ENCODE results near the gene KSR1. TPM values are rescaled to one million over a fixed set of nuclear protein-coding genes. Genes with fewer than 3 reads are reported as not detected.

Gene KSR1
- polyA plus RNA-seq, 1 donor from 2014 or later, result 9.2 TPM

DNA sequence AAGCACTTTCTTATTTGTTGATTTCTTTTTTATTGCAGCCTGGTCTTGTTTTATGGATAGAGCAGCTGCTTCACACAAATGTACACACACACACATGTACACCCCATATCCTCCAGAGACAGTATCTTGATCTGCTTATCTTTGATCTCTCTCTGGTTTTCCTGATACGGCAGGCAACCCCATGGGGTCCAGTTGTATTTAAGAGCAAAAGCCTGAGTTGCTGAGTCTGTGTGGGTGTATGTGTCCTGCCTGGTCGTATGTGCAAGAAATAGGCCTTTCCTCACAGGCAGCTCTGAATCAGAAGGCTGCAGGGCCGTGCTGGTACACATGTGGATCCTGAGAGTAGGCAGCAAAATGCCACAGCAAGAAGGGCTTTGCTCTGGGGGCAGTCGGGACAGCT is 160.2 kb downstream of the KSR1 start:
- TF ChIP-seq EZH2 (IDR thresholded peaks at IDR 0.05; ENCODE audit: borderline replicate concordance, insufficient read depth, low read length, poor library complexity, severe bottlenecking) (no peak), MXI1 (conservative IDR thresholded peaks at IDR 0.05; ENCODE audit: poor library complexity, severe bottlenecking) (no peak)
- Histone ChIP-seq H3K36me3 (ENCODE audit: insufficient read depth, low read length) (no peaks in the 10 kb centered on the region), H3K4me2 (ENCODE audit: low read length) (no peak overlapping the region), H2AFZ (ENCODE audit: low read depth, low read length) (no peak overlapping the region), H3K79me2 (replicated peaks; ENCODE audit: insufficient read depth, low read length) (no peaks in the 10 kb centered on the region), H3K27ac (ENCODE audit: low read length) (no peak overlapping the region), H3F3A (ENCODE audit: insufficient read depth, low read length, poor library complexity, severe bottlenecking) (no peaks in the 10 kb centered on the region), H3K9me2 (ENCODE audit: insufficient read depth, low read length) (no peaks in the 10 kb centered on the region), H3K9ac (ENCODE audit: low read length) (no peak overlapping the region), H3K4me3 (ENCODE audit: low read length) (no peak overlapping the region), H3K9me3 (ENCODE audit: low read length) (no peaks in the 10 kb centered on the region), H4K20me1 (ENCODE audit: insufficient read depth) (no peaks in the 10 kb centered on the region), H3K27me3 (ENCODE audit: insufficient read depth, low read depth, low read length) (no peaks in the 10 kb centered on the region)

DNA sequence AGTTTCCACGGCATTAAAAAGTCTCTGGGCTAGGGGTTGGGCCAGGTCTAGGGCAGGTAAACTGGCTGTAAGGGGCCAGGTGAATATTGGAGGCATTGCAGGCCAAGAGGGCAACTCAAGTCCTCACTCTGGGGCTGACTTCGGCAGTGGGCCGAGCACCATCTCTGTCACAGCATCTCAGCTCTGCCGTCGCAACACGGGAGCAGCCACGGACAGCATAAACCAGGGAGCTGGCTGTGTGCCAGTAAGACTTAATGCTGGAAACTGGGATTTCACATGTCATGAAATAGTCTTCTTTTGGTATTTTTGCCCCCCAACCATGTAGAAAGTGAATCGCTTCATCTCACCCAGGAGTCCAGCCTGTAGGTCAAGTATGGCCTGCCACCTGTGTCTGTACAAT is 162.2 kb downstream of the KSR1 start:
- Histone ChIP-seq H3K4me2 (ENCODE audit: low read length) (no peak overlapping the region), H3K79me2 (replicated peaks; ENCODE audit: insufficient read depth, low read length) (no peaks in the 10 kb centered on the region), H3K36me3 (ENCODE audit: insufficient read depth, low read length) (no peaks in the 10 kb centered on the region), H3K9ac (ENCODE audit: low read length) (no peak overlapping the region), H3K9me2 (ENCODE audit: insufficient read depth, low read length) (no peaks in the 10 kb centered on the region), H3K27me3 (ENCODE audit: insufficient read depth, low read depth, low read length) (no peaks in the 10 kb centered on the region), H3K9me3 (ENCODE audit: low read length) (no peaks in the 10 kb centered on the region), H3K4me3 (ENCODE audit: low read length) (no peak overlapping the region), H2AFZ (ENCODE audit: low read depth, low read length) (no peak overlapping the region), H3K27ac (ENCODE audit: low read length) (no peak overlapping the region), H4K20me1 (ENCODE audit: insufficient read depth) (no peaks in the 10 kb centered on the region), H3F3A (ENCODE audit: insufficient read depth, low read length, poor library complexity, severe bottlenecking) (no peaks in the 10 kb centered on the region)
- TF ChIP-seq MXI1 (conservative IDR thresholded peaks at IDR 0.05; ENCODE audit: poor library complexity, severe bottlenecking), result no peak
- no peak for TF ChIP-seq EP300 (conservative IDR thresholded peaks at IDR 0.05; ENCODE audit: poor library complexity, severe bottlenecking)
- TF ChIP-seq, protein P1, sequence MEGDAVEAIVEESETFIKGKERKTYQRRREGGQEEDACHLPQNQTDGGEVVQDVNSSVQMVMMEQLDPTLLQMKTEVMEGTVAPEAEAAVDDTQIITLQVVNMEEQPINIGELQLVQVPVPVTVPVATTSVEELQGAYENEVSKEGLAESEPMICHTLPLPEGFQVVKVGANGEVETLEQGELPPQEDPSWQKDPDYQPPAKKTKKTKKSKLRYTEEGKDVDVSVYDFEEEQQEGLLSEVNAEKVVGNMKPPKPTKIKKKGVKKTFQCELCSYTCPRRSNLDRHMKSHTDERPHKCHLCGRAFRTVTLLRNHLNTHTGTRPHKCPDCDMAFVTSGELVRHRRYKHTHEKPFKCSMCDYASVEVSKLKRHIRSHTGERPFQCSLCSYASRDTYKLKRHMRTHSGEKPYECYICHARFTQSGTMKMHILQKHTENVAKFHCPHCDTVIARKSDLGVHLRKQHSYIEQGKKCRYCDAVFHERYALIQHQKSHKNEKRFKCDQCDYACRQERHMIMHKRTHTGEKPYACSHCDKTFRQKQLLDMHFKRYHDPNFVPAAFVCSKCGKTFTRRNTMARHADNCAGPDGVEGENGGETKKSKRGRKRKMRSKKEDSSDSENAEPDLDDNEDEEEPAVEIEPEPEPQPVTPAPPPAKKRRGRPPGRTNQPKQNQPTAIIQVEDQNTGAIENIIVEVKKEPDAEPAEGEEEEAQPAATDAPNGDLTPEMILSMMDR (IDR thresholded peaks at IDR 0.05; ENCODE audit: poor library complexity, severe bottlenecking), result no peak
- TF ChIP-seq TAF1 (IDR thresholded peaks at IDR 0.05; ENCODE audit: low read depth), result no peak
- TF ChIP-seq, protein P2, sequence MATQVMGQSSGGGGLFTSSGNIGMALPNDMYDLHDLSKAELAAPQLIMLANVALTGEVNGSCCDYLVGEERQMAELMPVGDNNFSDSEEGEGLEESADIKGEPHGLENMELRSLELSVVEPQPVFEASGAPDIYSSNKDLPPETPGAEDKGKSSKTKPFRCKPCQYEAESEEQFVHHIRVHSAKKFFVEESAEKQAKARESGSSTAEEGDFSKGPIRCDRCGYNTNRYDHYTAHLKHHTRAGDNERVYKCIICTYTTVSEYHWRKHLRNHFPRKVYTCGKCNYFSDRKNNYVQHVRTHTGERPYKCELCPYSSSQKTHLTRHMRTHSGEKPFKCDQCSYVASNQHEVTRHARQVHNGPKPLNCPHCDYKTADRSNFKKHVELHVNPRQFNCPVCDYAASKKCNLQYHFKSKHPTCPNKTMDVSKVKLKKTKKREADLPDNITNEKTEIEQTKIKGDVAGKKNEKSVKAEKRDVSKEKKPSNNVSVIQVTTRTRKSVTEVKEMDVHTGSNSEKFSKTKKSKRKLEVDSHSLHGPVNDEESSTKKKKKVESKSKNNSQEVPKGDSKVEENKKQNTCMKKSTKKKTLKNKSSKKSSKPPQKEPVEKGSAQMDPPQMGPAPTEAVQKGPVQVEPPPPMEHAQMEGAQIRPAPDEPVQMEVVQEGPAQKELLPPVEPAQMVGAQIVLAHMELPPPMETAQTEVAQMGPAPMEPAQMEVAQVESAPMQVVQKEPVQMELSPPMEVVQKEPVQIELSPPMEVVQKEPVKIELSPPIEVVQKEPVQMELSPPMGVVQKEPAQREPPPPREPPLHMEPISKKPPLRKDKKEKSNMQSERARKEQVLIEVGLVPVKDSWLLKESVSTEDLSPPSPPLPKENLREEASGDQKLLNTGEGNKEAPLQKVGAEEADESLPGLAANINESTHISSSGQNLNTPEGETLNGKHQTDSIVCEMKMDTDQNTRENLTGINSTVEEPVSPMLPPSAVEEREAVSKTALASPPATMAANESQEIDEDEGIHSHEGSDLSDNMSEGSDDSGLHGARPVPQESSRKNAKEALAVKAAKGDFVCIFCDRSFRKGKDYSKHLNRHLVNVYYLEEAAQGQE (IDR thresholded peaks at IDR 0.05; ENCODE audit: borderline replicate concordance), result no peak
- no peak for TF ChIP-seq POLR2AphosphoS5 (IDR thresholded peaks at IDR 0.05)
- TF ChIP-seq RAD21 (conservative IDR thresholded peaks at IDR 0.05), result no peak
- no peak for TF ChIP-seq EZH2 (IDR thresholded peaks at IDR 0.05; ENCODE audit: borderline replicate concordance, insufficient read depth, low read length, poor library complexity, severe bottlenecking)
- TF ChIP-seq SMC3 (conservative IDR thresholded peaks at IDR 0.05; ENCODE audit: poor library complexity), result no peak

DNA sequence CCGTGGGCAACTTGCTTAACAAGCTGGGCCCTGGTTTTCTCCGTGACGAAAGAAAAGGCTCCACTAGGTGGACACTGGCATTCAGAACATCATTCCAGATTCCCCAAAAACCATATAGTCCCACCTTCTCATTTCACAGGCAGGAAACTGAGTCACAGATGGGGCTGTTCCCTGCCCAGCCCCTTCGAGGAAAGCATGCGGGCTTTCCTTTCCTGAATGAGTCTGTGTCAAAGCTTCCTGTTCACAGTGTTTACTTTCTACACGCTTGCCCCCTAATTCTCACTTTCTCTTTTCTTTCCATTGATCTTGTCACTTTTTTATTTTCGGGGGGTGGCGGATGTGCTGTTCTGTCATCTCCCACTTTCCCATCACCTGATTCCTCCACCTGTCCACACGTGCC is 164.5 kb downstream of the KSR1 start:
- Histone ChIP-seq H3K27ac (ENCODE audit: low read length) (no peak overlapping the region), H3K27me3 (ENCODE audit: insufficient read depth, low read depth, low read length) (no peaks in the 10 kb centered on the region), H3K36me3 (ENCODE audit: insufficient read depth, low read length) (no peaks in the 10 kb centered on the region), H3K9ac (ENCODE audit: low read length) (no peak overlapping the region), H3K9me2 (ENCODE audit: insufficient read depth, low read length) (no peaks in the 10 kb centered on the region), H3F3A (ENCODE audit: insufficient read depth, low read length, poor library complexity, severe bottlenecking) (no peaks in the 10 kb centered on the region), H3K4me2 (ENCODE audit: low read length) (no peak overlapping the region), H2AFZ (ENCODE audit: low read depth, low read length) (no peak overlapping the region), H4K20me1 (ENCODE audit: insufficient read depth) (no peaks in the 10 kb centered on the region), H3K79me2 (replicated peaks; ENCODE audit: insufficient read depth, low read length) (no peaks in the 10 kb centered on the region), H3K9me3 (ENCODE audit: low read length) (no peaks in the 10 kb centered on the region), H3K4me3 (ENCODE audit: low read length) (no peak overlapping the region)
- TF ChIP-seq EZH2 (IDR thresholded peaks at IDR 0.05; ENCODE audit: borderline replicate concordance, insufficient read depth, low read length, poor library complexity, severe bottlenecking) (no peak), POLR2AphosphoS5 (IDR thresholded peaks at IDR 0.05) (no peak), MXI1 (conservative IDR thresholded peaks at IDR 0.05; ENCODE audit: poor library complexity, severe bottlenecking) (no peak), TAF1 (IDR thresholded peaks at IDR 0.05; ENCODE audit: low read depth) (no peak), SMC3 (conservative IDR thresholded peaks at IDR 0.05; ENCODE audit: poor library complexity) (no peak), RAD21 (conservative IDR thresholded peaks at IDR 0.05) (no peak), EP300 (conservative IDR thresholded peaks at IDR 0.05; ENCODE audit: poor library complexity, severe bottlenecking) (no peak)
- TF ChIP-seq, protein P1 (IDR thresholded peaks at IDR 0.05; ENCODE audit: poor library complexity, severe bottlenecking), result no peak
- TF ChIP-seq, protein P2 (IDR thresholded peaks at IDR 0.05; ENCODE audit: borderline replicate concordance), result no peak
